ENCODE measurements around the gene TM9SF3.

DNA sequence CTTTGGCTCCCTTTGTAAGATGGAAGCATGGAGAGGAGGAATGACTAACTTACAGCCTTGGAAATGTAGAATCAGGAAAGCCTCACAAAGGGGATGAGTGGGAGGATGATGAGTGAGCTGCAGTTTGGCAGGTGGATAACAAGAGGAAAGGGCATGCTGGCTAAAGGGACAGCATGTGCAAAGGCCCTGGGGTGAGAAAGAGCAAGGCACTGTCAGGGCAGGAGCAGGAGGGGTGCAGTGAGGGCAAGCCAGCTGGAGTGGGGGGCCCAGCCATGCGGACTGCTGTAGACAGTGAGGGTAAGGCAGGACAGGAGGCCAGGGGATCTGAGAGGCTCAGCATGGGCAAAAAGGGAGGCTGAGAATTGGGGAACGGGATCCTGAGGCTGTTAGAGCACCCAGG, 93.6 kb downstream of the TM9SF3 start:
- TF ChIP-seq, protein P1, sequence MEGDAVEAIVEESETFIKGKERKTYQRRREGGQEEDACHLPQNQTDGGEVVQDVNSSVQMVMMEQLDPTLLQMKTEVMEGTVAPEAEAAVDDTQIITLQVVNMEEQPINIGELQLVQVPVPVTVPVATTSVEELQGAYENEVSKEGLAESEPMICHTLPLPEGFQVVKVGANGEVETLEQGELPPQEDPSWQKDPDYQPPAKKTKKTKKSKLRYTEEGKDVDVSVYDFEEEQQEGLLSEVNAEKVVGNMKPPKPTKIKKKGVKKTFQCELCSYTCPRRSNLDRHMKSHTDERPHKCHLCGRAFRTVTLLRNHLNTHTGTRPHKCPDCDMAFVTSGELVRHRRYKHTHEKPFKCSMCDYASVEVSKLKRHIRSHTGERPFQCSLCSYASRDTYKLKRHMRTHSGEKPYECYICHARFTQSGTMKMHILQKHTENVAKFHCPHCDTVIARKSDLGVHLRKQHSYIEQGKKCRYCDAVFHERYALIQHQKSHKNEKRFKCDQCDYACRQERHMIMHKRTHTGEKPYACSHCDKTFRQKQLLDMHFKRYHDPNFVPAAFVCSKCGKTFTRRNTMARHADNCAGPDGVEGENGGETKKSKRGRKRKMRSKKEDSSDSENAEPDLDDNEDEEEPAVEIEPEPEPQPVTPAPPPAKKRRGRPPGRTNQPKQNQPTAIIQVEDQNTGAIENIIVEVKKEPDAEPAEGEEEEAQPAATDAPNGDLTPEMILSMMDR (IDR thresholded peaks at IDR 0.05; ENCODE audit: low read depth, low read length, poor library complexity, severe bottlenecking): no peak
- TF ChIP-seq EZH2phosphoT487 (IDR thresholded peaks at IDR 0.05; ENCODE audit: borderline replicate concordance, low read length): no peak
